Mucosa of rectum (tissue), 2 donors: ENCODE results near the gene TRPC4.

Source experiments
- H3K27ac ChIP-seq, 2 donors: one replicate each; pipeline ENCODE4 v1.7.0; 2013; ENCODE audit warnings: inconsistent platforms in 2 of 2, low read depth in 2 of 2, low read length in 2 of 2
- H3K27me3 ChIP-seq, 2 donors: one replicate each; pipeline ENCODE4 v1.7.0; 2013; ENCODE audit warnings: low read length in 2 of 2; ENCODE audit not compliant: control insufficient read depth in 2 of 2, insufficient read depth in 2 of 2
- H3K36me3 ChIP-seq, 2 donors: one replicate each; pipeline ENCODE4 v1.7.0; 2013; ENCODE audit warnings: low read length in 2 of 2; ENCODE audit not compliant: control insufficient read depth in 2 of 2, insufficient read depth in 2 of 2
- H3K4me1 ChIP-seq, 2 donors: one replicate each; pipeline ENCODE4 v1.7.0; 2013; ENCODE audit warnings: low read length in 2 of 2, mild to moderate bottlenecking in 1 of 2; ENCODE audit not compliant: control insufficient read depth in 2 of 2, insufficient read depth in 2 of 2
- H3K4me3 ChIP-seq, 2 donors: one replicate each; pipeline ENCODE4 v1.7.0; 2013; ENCODE audit warnings: low read length in 2 of 2
- H3K9ac ChIP-seq, 2 donors: one replicate each; pipeline ENCODE4 v1.7.0; 2013; ENCODE audit warnings: low read length in 2 of 2, low read depth in 1 of 2, mild to moderate bottlenecking in 1 of 2
- H3K9me3 ChIP-seq, 2 donors: one replicate each; pipeline ENCODE4 v1.7.0; 2013; ENCODE audit warnings: low read length in 2 of 2; ENCODE audit not compliant: control insufficient read depth in 2 of 2
- donor health status: healthy.
- donor health status: Normal muscosa, but diverticular disease.

Gene TRPC4

DNA sequence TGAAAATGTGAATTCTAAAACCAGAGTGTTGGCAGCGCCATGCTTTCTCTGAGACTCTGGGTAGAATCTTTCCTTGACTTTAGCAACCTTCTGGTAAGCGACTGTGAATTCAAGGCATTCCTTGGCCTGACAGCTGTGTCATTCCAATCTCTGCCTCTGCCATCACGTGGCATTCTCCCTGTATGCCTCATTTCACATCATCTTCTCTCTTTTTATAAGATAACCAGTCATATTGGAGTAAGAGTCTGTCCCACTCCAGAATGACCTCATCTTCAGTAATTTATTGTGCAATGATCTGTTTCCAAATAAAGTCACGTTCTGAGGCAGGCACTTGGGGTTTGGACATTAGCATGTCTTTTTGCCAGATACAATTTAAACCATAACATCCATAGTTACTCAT is 167.6 kb downstream of the TRPC4 start:
- Histone ChIP-seq H3K9ac (no peak overlapping the region), H3K36me3 (no peaks in the 10 kb centered on the region), H3K9me3 (no peaks in the 10 kb centered on the region), H3K4me1 (no peaks in the 10 kb centered on the region), H3K27ac (no peak overlapping the region), H3K27me3 (no peaks in the 10 kb centered on the region), H3K4me3 (no peak overlapping the region)

DNA sequence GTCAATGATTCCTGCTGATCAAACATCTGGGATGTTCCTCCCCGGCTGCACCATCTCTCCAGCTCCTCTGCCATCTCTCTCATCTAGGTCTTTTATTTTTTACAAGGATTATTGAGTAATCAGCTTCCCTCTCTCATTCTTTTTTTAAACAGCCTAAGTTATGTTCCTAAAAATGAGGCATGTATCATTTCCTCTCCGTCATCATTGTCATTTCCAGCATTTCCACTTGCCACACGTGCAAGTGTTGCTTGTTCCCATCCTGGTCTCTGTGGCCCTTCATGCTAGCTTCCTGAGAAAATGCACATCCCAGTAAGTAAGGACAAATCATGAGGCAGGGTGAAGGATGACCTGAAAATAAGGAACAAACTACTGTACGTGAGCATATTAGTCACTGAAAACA is 168.3 kb downstream of the TRPC4 start:
- no peaks in the 10 kb centered on the region for H3K36me3 ChIP-seq
- H3K9ac ChIP-seq = no peak overlapping the region
- H3K4me1 ChIP-seq = no peaks in the 10 kb centered on the region
- no peaks in the 10 kb centered on the region for H3K27me3 ChIP-seq
- no peaks in the 10 kb centered on the region for H3K9me3 ChIP-seq
- no peak overlapping the region for H3K27ac ChIP-seq
- H3K4me3 ChIP-seq = no peak overlapping the region

DNA sequence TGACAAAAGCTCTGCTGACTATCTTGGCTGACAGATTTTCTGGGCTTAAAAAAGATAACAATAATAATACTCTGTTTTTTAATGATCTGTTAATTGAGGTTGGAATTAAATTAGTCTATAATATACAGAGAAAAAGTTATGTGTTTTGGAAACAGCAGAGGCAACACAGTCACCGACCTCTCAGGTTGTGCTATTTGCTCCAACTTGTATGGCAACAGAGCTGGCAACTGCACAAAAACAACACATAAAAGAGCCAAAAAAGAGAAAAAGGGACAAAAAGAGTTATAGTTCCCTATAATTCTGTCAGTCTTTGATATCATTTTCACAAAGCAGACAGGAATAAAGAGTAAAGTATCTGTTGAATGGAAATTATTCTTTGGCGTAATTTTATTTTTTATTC is 168.7 kb downstream of the TRPC4 start:
- no peak overlapping the region for H3K9ac ChIP-seq
- no peak overlapping the region for H3K4me3 ChIP-seq
- no peak overlapping the region for H3K27ac ChIP-seq
- H3K4me1 ChIP-seq = no peaks in the 10 kb centered on the region
- H3K9me3 ChIP-seq = no peaks in the 10 kb centered on the region
- H3K27me3 ChIP-seq = no peaks in the 10 kb centered on the region
- no peaks in the 10 kb centered on the region for H3K36me3 ChIP-seq

DNA sequence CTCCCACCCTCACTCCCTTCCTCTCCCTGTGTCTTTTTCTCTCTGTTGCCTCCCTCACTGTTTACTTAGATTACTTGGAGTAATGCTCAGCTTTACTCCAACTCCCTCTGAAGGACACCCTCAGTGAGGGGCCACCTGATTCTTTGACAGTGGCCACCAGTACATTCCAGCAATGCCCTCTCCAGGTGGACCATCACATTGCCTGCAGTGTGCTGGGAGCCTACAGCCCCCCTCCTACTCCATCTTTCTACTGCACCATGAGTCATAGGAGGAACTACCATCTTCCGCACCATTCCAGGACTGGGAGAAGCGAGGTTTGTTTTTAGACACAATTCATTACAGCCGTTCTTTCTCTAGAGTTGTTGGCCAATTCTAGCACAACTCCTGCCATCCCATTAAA is 174.4 kb downstream of the TRPC4 start:
- H3K27me3 ChIP-seq = no peaks in the 10 kb centered on the region
- no peak overlapping the region for H3K27ac ChIP-seq
- no peak overlapping the region for H3K9ac ChIP-seq
- H3K36me3 ChIP-seq = no peaks in the 10 kb centered on the region
- H3K4me1 ChIP-seq = no peaks in the 10 kb centered on the region
- H3K9me3 ChIP-seq = no peaks in the 10 kb centered on the region
- no peak overlapping the region for H3K4me3 ChIP-seq

DNA sequence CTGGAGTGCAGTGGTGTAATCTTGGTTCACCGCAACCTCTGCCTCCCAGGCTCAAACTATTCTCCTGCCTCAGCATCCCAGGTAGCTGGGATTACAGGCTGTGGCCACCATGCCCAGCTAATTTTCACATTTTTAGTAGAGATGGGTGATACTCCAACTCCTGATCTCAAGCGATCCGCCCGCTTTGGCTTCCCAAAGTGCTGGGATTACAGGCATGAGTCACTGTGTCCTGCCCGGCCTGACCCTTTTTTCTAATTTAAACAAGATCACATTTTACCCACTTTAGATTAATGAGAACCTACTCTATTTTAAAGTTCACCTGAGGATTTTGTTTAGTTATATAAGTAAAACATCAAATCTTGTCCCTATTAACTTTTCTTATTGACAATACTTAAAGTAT is 179.2 kb downstream of the TRPC4 start:
- Histone ChIP-seq H3K27ac (no peak overlapping the region), H3K36me3 (no peaks in the 10 kb centered on the region), H3K27me3 (no peaks in the 10 kb centered on the region), H3K9ac (no peak overlapping the region), H3K9me3 (no peaks in the 10 kb centered on the region), H3K4me3 (no peak overlapping the region), H3K4me1 (no peaks in the 10 kb centered on the region)

DNA sequence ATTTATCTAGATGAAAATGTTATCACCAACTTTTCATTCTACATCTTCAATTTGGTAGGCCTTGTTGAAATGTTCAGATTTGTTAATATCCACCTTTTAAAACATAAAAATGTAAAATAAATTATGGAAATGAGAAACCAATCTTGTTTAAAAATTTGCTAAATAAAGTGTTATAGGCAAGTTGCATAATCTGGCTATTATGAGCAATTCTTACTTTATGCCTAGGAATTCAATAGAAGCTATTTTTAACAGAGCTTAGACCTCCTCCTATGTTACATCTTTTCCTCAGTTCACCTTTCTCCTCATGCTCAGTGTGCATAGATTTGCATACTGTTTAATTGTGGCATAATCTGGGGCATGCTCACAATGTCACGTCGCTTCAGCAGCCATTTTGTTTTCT is 183.1 kb downstream of the TRPC4 start:
- H3K9ac ChIP-seq = no peak overlapping the region
- H3K27me3 ChIP-seq = no peaks in the 10 kb centered on the region
- H3K27ac ChIP-seq = no peak overlapping the region
- no peaks in the 10 kb centered on the region for H3K36me3 ChIP-seq
- H3K9me3 ChIP-seq = no peaks in the 10 kb centered on the region
- no peaks in the 10 kb centered on the region for H3K4me1 ChIP-seq
- H3K4me3 ChIP-seq = no peak overlapping the region

DNA sequence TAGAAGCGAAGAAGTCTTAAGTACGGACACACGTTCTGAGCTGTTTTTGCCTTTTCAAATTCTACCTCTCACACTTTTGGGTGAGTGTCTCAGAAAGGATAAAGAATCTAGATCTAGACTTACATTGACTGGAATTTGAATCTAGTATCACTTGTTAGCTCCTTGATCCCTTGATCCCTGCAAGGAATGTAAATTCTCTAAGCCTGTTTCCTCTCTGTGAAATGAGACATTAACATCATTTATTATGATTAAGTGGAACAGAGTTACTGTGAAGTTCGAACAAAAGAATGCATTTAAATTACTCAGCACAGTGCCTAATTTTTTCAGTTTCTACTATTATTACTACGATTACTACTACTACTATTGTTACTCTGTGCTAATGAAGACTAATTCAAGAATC is 184.4 kb downstream of the TRPC4 start:
- Histone ChIP-seq H3K27ac (no peak overlapping the region), H3K4me1 (no peaks in the 10 kb centered on the region), H3K4me3 (no peak overlapping the region), H3K9ac (no peak overlapping the region), H3K27me3 (no peaks in the 10 kb centered on the region), H3K9me3 (no peaks in the 10 kb centered on the region), H3K36me3 (no peaks in the 10 kb centered on the region)

DNA sequence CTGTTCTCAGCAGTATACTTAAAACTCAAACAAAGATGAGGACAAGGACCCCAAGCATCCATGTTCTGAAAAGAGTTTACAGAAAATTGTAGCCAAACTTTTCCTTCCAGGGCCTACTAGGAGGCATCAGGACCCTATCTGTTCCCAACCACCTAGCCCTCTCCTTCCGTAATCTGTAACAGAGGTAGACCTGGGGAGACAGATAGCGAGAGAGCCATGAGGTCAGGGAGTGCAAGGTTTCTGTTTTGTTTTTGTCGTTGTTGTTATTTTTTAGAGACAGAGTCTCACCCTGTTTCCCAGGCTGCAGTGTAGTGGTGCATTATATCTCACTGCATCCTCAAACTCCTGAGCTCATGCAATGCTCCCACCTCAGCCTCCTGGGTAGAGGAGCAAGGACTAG is 187.1 kb downstream of the TRPC4 start:
- Histone ChIP-seq H3K27me3 (no peaks in the 10 kb centered on the region), H3K9ac (no peak overlapping the region), H3K9me3 (no peaks in the 10 kb centered on the region), H3K27ac (no peak overlapping the region), H3K4me1 (no peaks in the 10 kb centered on the region), H3K36me3 (no peaks in the 10 kb centered on the region), H3K4me3 (no peak overlapping the region)

DNA sequence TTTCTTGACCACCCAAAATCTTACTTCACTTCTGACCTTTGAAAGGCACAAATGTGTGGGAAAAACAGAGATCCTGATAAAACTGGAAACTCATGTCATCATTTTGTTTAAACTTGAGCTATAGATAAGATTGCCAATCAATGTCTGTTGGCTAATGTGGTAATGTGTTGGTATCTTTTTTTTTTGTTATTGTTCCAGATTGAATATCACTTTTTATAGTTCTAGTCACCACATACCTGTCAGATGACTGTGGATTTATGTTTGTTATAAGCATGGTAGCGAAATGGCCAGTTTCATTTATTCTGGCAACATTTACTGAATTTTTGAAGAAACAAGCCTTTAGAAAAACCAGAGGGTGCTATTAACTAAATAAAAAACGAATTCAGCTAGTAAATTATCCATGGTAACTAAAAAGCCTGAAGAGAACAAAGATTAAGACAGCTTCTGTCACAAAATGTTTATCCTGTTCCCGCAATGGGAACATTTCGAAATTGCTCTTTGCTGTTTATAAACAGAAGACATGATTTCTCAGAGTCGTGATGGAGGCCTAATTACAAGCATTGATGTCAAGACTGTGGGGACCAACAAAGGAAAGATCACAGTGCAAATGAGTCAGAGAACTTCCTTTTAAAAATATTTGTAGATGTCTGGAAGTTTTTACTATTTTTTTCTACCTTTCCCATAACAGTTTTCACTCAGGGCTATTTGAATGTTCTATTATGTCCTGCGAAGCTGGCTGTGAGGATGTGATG is 188.1 kb downstream of the TRPC4 start:
- H3K4me3 ChIP-seq = no peak overlapping the region
- H3K27ac ChIP-seq = no peak overlapping the region

DNA sequence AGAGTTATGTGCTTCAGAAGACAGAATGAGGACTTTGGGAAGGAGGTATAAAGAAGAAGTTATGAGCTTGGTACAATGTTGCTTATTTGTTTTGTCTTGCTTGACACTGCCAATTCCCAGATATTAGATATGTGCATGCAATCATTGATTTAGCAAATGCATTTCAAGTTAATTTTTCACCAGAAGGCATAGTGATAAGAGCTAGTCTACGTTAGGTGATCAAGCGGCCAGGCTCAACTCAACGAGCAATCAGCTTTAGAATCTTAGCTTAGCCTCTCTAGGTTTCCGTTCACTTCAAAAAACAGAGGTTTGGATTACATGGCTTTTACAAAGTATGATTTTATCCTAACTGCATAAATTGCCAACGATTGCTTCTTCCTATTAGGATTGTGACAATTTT is 189.4 kb downstream of the TRPC4 start:
- H3K9ac ChIP-seq = no peak overlapping the region
- no peak overlapping the region for H3K27ac ChIP-seq
- H3K4me1 ChIP-seq = no peaks in the 10 kb centered on the region

More for the DNA sequence above, 188.1 kb downstream of the TRPC4 start:
- H3K27me3 ChIP-seq = no peaks in the 10 kb centered on the region
- no peaks in the 10 kb centered on the region for H3K4me1 ChIP-seq
- no peaks in the 10 kb centered on the region for H3K36me3 ChIP-seq
- no peak overlapping the region for H3K9ac ChIP-seq
- H3K9me3 ChIP-seq = no peaks in the 10 kb centered on the region

DNA sequence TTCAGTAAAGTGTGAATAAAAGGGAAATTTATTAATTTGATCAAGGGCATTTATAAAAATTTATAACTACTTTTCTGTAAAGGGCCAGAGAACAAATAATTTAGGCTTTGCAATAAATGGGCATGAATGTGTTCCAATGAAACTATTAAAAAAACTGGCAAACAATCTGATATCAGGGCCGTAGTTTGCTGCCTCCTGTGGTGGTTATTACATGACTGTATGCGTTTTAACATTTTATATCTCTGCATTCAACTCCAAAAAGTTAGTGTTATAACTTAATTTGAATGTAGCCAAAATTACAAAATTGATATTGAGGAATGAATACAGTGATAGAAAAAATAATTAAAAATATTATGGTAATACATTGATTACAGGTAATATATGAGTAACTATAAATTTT is 190.5 kb downstream of the TRPC4 start:
- Histone ChIP-seq H3K27ac (no peak overlapping the region), H3K9ac (no peak overlapping the region), H3K4me1 (no peaks in the 10 kb centered on the region), H3K4me3 (no peak overlapping the region), H3K36me3 (no peaks in the 10 kb centered on the region), H3K27me3 (no peaks in the 10 kb centered on the region), H3K9me3 (no peaks in the 10 kb centered on the region)

More for the DNA sequence above, 189.4 kb downstream of the TRPC4 start:
- Histone ChIP-seq H3K36me3 (no peaks in the 10 kb centered on the region), H3K27me3 (no peaks in the 10 kb centered on the region), H3K4me3 (no peak overlapping the region), H3K9me3 (no peaks in the 10 kb centered on the region)
